GM19397 (cell line): Measurements from ENCODE around the gene GLYR1.
A peak's percentile ranks its signal among the peaks of the same experiment; 100 is the strongest.

Source experiments
- ATAC-seq: cut with Tn5 transposase; IDR thresholded peaks from one replicate; pipeline ENCODE4 v1.9.1; 2021; ENCODE audit warnings: mild to moderate bottlenecking, moderate library complexity; ENCODE audit not compliant: unreplicated experiment

Gene GLYR1

GRCh38 chr16:4852221-4852872 is 5.3 kb upstream of the GLYR1 start:
- no peak for ATAC-seq

- ATAC-seq = no peak
These were observed 3.1 kb upstream of the GLYR1 start for GRCh38 chr16:4850211-4850610.

GRCh38 chr16:4847774-4848587 is 893 bp upstream of the GLYR1 start:
- ATAC-seq = peak; percentile 12

- ATAC-seq = peak; percentile 16
These were observed 586 bp downstream of the GLYR1 start for GRCh38 chr16:4846503-4846900.

GRCh38 chr16:4840984-4841383 is 6.1 kb downstream of the GLYR1 start:
- no peak for ATAC-seq

GRCh38 chr16:4839942-4840341 is 7.1 kb downstream of the GLYR1 start:
- ATAC-seq = no peak

- ATAC-seq = no peak
These were observed 9.2 kb downstream of the GLYR1 start for GRCh38 chr16:4837733-4838501.

- ATAC-seq = no peak
These were observed 10.4 kb downstream of the GLYR1 start for GRCh38 chr16:4836727-4837126.

GRCh38 chr16:4833584-4833983 is 13.5 kb downstream of the GLYR1 start:
- ATAC-seq = no peak

- ATAC-seq = no peak
These were observed 14.3 kb downstream of the GLYR1 start for GRCh38 chr16:4832698-4833343.

GRCh38 chr16:4831616-4832015 is 15.5 kb downstream of the GLYR1 start:
- ATAC-seq = no peak

- ATAC-seq = no peak
These were observed 16.7 kb downstream of the GLYR1 start for GRCh38 chr16:4830408-4830807.

GRCh38 chr16:4828567-4829321 is 18.3 kb downstream of the GLYR1 start:
- no peak for ATAC-seq

- no peak for ATAC-seq
These were observed 20.1 kb downstream of the GLYR1 start for GRCh38 chr16:4826980-4827379.

GRCh38 chr16:4826526-4826925 is 20.6 kb downstream of the GLYR1 start:
- ATAC-seq = no peak

GRCh38 chr16:4825196-4825595 is 21.9 kb downstream of the GLYR1 start:
- no peak for ATAC-seq

GRCh38 chr16:4820652-4821051 is 26.4 kb downstream of the GLYR1 start:
- no peak for ATAC-seq

- no peak for ATAC-seq
These were observed 32.4 kb downstream of the GLYR1 start for GRCh38 chr16:4814542-4815173.

- no peak for ATAC-seq
These were observed 33.0 kb downstream of the GLYR1 start for GRCh38 chr16:4814046-4814445.
